Erythroblast (primary cell): ENCODE measurements around the gene ATP6V1E1.
A peak's percentile ranks its signal among the peaks of the same experiment; 100 is the strongest.
"Not testable (repeated sequence)": the region's sequence is repeated elsewhere in the genome, so short reads cannot be mapped to it uniquely, and the experiment has no call there.

Source experiments
- DNase-seq, 2 experiments: peaks; one replicate each; lab custom pipeline; 2025; lab: John Stamatoyannopoulos, UW
- GATA1 ChIP-seq: IDR thresholded peaks from 2 replicates; pipeline ENCODE4 v1.6.1; 2011; ENCODE audit warnings: low read depth, mild to moderate bottlenecking, control low read depth, low read length, moderate library complexity
- POLR2A ChIP-seq: IDR thresholded peaks from 2 replicates; pipeline ENCODE4 v1.6.1; 2011; ENCODE audit warnings: mild to moderate bottlenecking, low read length

ATP6V1E1 gene

DNA sequence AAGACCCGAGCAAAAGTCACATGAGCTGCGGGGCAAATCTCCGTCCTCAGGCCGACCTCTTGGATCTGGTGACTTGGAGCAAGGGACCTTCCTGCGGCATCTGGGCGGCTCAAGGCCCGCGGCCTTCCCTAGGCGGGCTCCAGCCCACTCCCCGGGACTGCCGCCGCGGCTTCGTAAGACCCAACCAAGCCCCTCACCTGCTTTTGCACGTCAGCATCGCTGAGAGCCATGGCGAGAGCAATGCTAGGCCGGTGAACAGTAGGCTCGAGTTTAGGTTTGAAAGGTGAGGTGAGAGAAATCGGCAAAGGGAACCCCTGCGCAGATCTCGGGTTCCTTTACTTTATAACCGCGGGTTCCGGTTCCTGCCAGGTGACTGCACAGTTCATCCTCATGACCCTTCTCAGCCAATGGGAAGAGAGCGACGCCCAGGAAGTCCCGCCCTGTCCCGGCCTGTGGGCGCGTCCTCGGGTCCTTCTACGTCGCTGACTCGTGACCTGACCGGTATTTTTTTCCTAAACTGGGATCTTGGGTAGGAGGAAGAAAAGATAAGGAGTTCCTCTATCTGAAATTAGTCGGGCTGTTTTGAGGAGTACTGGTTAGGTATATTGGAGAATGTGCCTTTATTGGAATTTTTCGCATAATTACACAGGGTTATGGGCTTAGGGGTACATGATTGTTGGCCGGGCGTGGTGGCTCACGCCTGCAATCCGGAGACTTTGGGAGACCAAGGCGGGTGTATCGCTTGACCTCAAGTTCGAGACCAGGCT is at the start of gene ATP6V1E1:
TSS of gene ATP6V1E1 (minus strand) at position 344 of the 767 bp plus-strand sequence. CDS start at position 230, 114 bp downstream.
- TF ChIP-seq GATA1 (no peak), POLR2A (peak; percentile 95)
- peak; percentile 97 for DNase-seq

DNA sequence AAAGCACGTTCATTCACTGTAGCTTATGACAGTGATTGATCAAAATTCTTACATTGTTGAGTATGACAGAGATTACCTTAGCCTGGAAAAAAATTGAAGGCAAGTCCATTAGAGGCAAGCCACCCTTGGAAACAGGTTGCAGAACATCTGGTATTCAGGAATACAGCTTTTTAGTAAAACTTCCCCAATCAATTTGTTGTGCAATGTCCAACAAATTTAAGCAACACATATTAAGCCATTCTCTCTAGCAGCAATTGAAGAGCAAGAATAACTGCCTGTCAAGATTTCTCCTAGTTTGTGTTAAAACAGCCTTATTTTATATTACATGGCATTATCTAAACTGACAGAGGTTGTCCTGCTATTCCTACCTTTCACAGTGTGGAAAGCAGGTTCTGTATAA is 47.0 kb upstream of the ATP6V1E1 start:
- TF ChIP-seq POLR2A (no peak), GATA1 (no peak)
- DNase-seq: no peak

DNA sequence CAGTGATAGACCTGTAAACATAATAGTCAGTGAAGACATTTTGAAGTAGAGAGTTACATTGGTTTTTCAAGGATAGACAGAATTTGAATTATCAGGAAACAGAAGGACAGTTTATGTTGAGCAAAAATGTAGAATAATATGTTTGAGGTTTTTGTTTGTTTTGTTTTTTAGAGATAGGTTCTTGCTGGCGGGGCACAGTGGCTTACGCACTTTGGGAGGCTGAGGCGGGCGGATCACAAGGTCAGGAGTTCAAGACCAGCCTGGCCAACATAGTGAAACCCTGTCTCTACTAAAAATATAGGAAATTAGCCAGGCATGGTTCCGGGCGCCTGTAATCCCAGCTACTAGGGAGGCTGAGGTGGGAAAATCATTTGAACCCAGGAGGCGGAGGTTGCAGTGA is 45.6 kb upstream of the ATP6V1E1 start:
- no peak for DNase-seq
- TF ChIP-seq POLR2A (no peak), GATA1 (no peak)

DNA sequence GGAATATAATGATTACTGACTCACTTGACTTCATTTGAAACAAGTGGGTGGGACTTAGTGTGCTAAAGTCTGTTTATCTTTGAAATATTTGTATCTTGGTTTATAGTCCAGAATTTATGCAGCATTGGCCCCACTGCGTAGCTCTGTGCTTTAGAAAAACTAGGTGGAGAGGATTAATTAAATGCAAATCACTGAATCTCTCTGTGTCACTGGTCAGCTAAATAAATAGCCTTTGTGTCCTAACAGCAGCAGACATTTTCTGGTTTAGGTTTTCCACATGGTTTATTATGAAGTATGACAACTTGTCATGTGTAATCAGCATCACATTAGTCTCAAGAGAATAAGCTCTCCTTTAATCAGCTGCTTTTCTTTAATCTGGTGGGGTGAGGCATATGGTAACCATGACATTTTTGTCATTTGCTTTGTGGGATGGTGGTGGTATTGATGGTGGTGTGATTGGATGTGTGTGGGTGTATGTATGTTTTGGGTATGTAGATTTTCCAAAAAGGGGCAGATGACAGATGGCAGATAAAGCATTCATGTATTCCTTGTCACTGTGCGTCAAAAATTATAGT is 44.0 kb upstream of the ATP6V1E1 start:
- no peak for TF ChIP-seq POLR2A
- no peak for TF ChIP-seq GATA1
- DNase-seq: peak; percentile 25 to 48

DNA sequence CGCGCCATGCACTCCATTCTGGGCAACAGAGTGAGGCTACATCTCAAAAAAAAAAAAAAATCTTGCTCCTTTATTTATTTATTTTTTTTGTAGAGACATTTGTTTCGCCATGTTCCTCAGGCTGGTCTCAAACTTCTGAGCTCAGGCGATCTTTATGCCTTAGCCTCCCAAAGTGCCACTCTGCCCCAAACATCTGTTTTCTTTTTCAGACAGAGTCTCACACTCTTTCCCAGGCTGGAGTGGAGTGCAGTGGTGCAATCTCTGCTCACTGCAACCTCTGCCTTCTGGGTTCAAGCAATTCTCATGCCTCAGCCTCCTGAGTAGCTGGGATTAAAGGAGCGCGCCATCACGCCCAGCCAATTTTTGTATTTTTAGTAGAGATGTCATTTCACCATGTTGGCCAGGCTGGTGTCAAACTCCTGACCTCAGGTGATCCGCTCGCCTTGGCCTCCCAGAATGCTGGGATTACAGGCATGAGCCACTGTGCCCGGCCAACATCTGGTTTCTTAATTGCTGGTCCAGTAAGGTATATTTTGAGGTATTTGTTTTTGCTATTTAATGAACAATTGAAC is 43.1 kb upstream of the ATP6V1E1 start:
- DNase-seq: not testable (repeated sequence)

DNA sequence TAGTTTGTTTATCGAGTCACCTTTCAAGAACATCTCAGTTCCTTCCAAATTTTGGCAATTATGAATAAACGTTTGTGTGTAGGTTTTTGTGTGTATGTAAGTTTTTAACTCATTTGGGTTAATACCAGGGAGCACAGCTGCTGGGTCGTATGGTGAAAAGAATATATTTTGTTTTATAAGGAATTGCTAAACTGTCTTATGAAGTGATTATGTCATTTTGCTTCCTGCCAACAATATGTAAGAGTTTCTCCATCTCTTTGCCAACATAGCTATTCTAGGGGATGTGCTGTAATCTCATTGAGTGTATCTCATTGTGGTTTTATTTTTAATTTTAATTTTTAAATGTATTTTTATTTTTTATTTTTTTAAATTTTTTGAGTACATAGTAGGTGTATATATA is 37.3 kb upstream of the ATP6V1E1 start:
- TF ChIP-seq POLR2A: no peak
- no peak for TF ChIP-seq GATA1
- no peak for DNase-seq

DNA sequence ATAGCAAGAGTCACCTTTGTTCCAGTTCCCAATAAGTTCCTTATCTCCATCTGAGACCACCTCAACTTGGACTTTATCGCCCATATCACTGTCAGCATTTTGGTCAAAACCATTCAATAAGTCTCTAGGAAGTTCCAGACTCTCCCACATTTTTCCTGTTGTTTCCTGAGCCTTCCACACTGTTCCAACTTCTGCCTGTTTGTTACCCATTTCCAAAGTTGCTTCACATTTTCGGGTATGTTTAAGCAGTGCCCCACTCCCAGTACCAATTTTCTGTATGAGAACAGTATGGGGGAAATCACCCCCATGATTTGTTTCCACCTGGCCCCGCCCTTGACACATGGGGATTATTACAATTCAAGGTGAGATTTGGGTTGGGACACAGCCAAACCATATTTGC is 36.7 kb upstream of the ATP6V1E1 start:
- DNase-seq: no peak
- TF ChIP-seq POLR2A (no peak), GATA1 (no peak)

DNA sequence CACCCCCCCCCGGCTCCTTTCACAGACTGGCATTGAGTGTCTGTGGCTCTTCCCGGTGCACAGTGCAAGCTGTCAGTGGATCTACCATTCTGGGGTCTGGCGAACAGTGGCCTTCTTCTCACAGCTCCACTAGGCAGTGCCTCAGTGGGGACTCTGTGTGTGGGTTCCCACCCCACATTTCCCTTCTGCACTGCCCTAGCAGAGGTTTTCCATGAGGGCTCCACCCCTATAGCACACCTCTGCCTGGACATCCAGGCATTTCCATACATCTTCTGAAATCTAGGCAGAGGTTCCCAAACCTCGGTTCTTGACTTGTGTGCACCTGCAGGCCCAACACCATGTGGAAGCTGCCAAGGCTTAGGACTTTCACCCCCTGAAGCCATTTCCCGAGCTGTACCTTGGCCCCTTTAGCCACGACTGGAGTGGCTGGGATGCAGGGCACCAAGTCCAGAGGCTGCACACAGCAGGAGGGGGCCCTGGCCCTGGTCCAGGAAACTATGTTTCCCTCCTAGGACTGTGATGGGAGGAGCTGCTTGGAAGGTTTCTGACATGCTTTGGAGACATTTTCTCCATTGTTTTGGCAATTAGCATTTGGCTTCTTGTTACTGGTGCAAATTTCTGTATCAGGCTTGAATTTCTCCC is 36.0 kb upstream of the ATP6V1E1 start:
- DNase-seq: no peak
- TF ChIP-seq POLR2A (no peak), GATA1 (no peak)

DNA sequence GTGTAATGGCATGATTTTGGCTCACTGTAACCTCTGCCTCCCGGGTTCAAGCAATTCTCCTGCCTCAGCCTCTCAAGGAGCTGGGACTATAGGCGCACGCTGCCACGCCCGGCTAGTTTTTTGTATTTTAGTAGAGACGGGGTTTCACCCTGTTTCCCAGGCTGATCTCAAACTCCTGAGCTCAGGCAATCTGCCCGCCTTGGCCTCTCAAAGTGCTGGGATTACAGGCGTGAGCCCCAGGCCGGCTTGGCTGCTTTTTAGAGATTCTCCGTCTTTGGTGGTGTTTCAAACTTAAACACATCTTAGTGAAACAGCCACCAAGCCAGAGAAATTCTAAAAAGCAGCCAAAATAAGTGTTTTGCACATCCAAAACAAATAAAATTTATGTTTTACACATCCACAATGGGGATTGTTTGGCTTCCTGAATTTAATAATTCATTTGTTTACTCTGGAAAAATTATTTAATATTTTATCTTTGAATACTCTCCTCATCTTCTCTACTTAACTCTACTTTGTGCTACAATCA is 28.4 kb upstream of the ATP6V1E1 start:
- TF ChIP-seq POLR2A: no peak
- TF ChIP-seq GATA1: no peak
- DNase-seq: no peak

DNA sequence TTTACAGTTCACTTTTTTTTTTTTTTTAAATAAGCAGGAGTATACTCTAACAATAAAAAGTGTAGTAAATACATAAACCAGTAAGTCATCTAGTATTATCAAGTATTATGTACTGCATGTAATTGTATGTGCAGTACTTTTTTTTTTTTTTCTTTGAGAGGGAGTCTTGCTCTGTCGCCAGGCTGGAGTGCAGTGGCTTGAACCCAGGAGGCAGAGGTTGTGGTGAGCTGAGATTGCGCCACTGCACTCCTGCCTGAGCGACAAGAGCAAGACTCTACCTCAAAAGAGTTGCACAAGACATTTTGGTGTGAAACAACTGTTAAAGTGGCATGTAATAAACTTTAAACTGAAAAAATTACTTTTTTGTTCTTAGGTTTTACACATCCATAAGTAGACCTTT is 26.7 kb upstream of the ATP6V1E1 start:
- DNase-seq: no peak
- TF ChIP-seq GATA1: no peak

DNA sequence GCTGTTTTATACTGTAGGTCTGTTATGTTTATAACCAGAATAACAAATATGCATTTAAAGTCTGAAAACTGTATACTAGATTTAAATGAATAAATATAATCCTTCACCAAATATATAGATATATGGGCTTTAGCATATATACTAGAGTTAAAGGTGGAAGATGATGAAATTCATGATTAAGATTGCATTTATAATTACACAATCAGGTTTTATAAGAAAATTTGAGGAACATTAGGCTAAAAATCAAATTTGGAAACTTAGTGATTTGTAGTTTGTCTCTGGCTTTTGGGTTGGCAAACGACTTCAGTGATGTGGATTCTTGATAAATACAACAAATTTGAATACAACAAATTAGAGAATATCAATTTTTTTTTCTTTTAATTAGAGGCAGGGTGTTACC is 20.0 kb upstream of the ATP6V1E1 start:
- no peak for TF ChIP-seq GATA1
- no peak for TF ChIP-seq POLR2A
- no peak for DNase-seq

DNA sequence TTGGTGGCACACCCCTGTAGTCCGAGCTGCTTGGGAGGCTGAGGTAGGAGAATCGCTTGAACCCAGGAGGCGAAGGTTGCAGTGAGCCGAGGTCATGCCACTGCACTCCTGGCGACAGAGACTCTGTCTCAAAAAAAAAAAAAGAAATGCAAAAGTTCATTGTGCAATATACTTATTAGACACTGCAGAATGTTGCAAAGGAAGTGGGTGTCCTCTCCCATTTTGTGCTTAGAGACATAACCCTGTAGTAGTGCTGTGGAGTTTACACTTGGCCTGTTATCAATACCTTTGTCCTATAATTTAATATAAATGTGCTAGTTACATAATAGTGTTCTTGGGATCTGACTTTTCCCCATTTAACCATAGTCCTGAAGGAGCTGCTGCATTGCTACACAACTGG is 19.4 kb upstream of the ATP6V1E1 start:
- DNase-seq: no peak
- TF ChIP-seq POLR2A: no peak
- TF ChIP-seq GATA1: no peak

DNA sequence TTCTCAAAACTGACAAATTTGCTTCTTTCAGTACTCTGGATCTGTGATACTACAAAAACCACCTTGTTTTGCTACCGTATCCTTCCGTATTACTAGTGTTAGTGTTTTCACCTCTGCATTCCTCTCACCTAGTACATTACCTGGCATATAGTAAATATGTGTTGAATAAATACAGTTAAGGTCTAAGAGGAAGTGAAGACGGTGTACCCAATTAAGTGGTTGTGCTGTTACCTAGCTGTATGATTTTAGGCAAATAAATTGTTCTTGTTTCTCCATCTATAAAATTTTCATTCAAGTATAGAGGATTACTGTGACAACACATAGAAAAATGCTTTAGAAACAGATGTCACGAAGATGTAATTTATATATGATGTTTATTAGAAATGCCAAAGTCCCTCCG is 18.9 kb upstream of the ATP6V1E1 start:
- no peak for DNase-seq
- TF ChIP-seq GATA1 (no peak), POLR2A (no peak)

DNA sequence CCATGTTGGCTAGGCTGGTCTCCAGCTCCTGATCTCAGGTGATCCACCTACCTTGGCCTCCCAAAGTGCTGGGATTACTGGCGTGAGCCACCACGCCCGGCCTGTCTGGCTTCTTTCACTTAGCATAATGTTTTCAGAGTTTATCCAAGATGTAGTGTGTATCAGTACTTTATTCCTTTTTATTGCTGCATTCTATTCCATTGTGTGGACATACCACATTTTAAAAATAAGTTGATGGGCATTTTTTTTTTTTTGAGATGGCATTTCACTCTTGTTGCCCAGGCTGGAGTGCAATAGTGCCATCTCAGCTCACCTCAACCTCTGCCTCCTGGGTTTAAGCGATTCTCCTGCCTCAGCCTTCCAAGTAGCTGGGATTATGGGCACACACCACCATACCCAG is 13.8 kb upstream of the ATP6V1E1 start:
- not testable (repeated sequence) for DNase-seq

DNA sequence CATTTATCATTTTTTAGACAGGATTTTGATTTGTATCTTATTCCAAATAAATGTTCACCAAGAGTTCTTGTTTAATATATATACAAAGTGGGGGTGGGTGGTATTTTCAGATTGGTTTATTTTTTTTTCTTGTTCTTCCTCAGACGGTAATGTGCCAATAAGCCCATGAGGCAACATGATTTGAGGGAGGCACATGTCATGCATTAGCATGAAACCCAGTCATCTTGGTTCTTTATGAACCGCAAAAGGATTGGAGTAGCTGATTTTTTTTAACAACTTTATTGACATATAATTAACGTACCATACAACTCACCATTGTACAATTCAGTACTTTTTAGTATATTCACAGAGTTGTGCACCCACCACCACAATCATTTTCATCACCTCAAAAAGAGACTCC is 12.7 kb upstream of the ATP6V1E1 start:
- no peak for DNase-seq
- TF ChIP-seq GATA1: no peak
- TF ChIP-seq POLR2A: no peak
